ENCODE results near the gene FLT1.

Gene FLT1

GRCh38 chr13:28321756-28322155 lies 173.2 kb downstream of the FLT1 start:
- no peak for DNase-seq (ENCODE audit: low read depth in 1 of 2, low spot score in 1 of 2)
- no peak overlapping the region for H3K4me3 ChIP-seq (replicated peaks; ENCODE audit: insufficient read depth, low read length)
- TF ChIP-seq GABPA (IDR thresholded peaks at IDR 0.05; ENCODE audit: low read depth) (no peak), POLR2AphosphoS5 (IDR thresholded peaks at IDR 0.05; ENCODE audit: low read depth) (no peak), SPI1 (IDR thresholded peaks at IDR 0.05; ENCODE audit: borderline replicate concordance, low read depth) (no peak), REST (IDR thresholded peaks at IDR 0.05; ENCODE audit: insufficient replicate concordance, low read depth) (no peak), CTCF (IDR thresholded peaks at IDR 0.05; ENCODE audit: insufficient read depth, low read length) (no peak)
- peaks cover 2% of the 10 kb centered on the region for H3K27me3 ChIP-seq (ENCODE audit: insufficient read depth, poor library complexity, severe bottlenecking)
- no peak overlapping the region for H3K27ac ChIP-seq (replicated peaks)

- H3K4me3 ChIP-seq (replicated peaks; ENCODE audit: insufficient read depth, low read length), result no peak overlapping the region
- H3K27ac ChIP-seq (replicated peaks), result no peak overlapping the region
- peaks cover 2% of the 10 kb centered on the region for H3K27me3 ChIP-seq (ENCODE audit: insufficient read depth, poor library complexity, severe bottlenecking)
- no peak for TF ChIP-seq CTCF (IDR thresholded peaks at IDR 0.05; ENCODE audit: insufficient read depth, low read length)
- no peak for TF ChIP-seq REST (IDR thresholded peaks at IDR 0.05; ENCODE audit: insufficient replicate concordance, low read depth)
- no peak for TF ChIP-seq POLR2AphosphoS5 (IDR thresholded peaks at IDR 0.05; ENCODE audit: low read depth)
- no peak for TF ChIP-seq GABPA (IDR thresholded peaks at IDR 0.05; ENCODE audit: low read depth)
- no peak for TF ChIP-seq SPI1 (IDR thresholded peaks at IDR 0.05; ENCODE audit: borderline replicate concordance, low read depth)
- no peak for DNase-seq (ENCODE audit: low read depth in 1 of 2, low spot score in 1 of 2)
Measured at GRCh38 chr13:28320884-28321574, 173.9 kb downstream of the FLT1 start.

- H3K4me3 ChIP-seq (replicated peaks; ENCODE audit: insufficient read depth, low read length), result no peak overlapping the region
- DNase-seq (ENCODE audit: low read depth in 1 of 2, low spot score in 1 of 2), result no peak
- H3K27me3 ChIP-seq (ENCODE audit: insufficient read depth, poor library complexity, severe bottlenecking), result peaks cover 2% of the 10 kb centered on the region
- H3K27ac ChIP-seq (replicated peaks), result no peak overlapping the region
- TF ChIP-seq SPI1 (IDR thresholded peaks at IDR 0.05; ENCODE audit: borderline replicate concordance, low read depth), result no peak
- TF ChIP-seq REST (IDR thresholded peaks at IDR 0.05; ENCODE audit: insufficient replicate concordance, low read depth), result no peak
- TF ChIP-seq GABPA (IDR thresholded peaks at IDR 0.05; ENCODE audit: low read depth), result no peak
- TF ChIP-seq POLR2AphosphoS5 (IDR thresholded peaks at IDR 0.05; ENCODE audit: low read depth), result no peak
- TF ChIP-seq CTCF (IDR thresholded peaks at IDR 0.05; ENCODE audit: insufficient read depth, low read length), result no peak
Measured at GRCh38 chr13:28320209-28320608, 174.7 kb downstream of the FLT1 start.

Data from HL-60 (cell line).